SHP77 treated with DMSO at 0.1 percent for 48 hours (cell line): ENCODE measurements around the gene GSE1.
A peak's percentile ranks its signal among the peaks of the same experiment; 100 is the strongest.

Source experiments
- DNase-seq: peaks from one replicate; lab custom pipeline; 2025; lab: John Stamatoyannopoulos, UW

Gene GSE1

GRCh38 chr16:85698935-85699558, 85.9 kb downstream of the GSE1 start:
- no peak for DNase-seq

- DNase-seq, result no peak
Measured at GRCh38 chr16:85699628-85700027, 86.5 kb downstream of the GSE1 start.

- no peak for DNase-seq
Measured at GRCh38 chr16:85704011-85704410, 90.9 kb downstream of the GSE1 start.

- DNase-seq, result no peak
Measured at GRCh38 chr16:85704900-85705846, 92.1 kb downstream of the GSE1 start.

- no peak for DNase-seq
Measured at GRCh38 chr16:85706449-85707034, 93.4 kb downstream of the GSE1 start.

- no peak for DNase-seq
Measured at GRCh38 chr16:85707528-85708095, 94.5 kb downstream of the GSE1 start.

GRCh38 chr16:85708338-85708737, 95.2 kb downstream of the GSE1 start:
- no peak for DNase-seq

GRCh38 chr16:85709766-85710585, 96.9 kb downstream of the GSE1 start:
- peak; percentile 61 for DNase-seq

- DNase-seq, result peak; percentile 98
Measured at GRCh38 chr16:85710732-85711131, 97.6 kb downstream of the GSE1 start.

- no peak for DNase-seq
Measured at GRCh38 chr16:85711982-85712587, 99.0 kb downstream of the GSE1 start.

GRCh38 chr16:85712801-85713200, 99.7 kb downstream of the GSE1 start:
- no peak for DNase-seq

GRCh38 chr16:85715169-85716021, 102.3 kb downstream of the GSE1 start:
- DNase-seq, result peak; percentile 92

- DNase-seq, result no peak
Measured at GRCh38 chr16:85716022-85716679, 103.0 kb downstream of the GSE1 start.

GRCh38 chr16:85716680-85717038, 103.5 kb downstream of the GSE1 start:
- DNase-seq, result no peak

- DNase-seq, result peak; percentile 71
Measured at GRCh38 chr16:85717393-85718152, 104.5 kb downstream of the GSE1 start.

GRCh38 chr16:85718153-85718477, 105.0 kb downstream of the GSE1 start:
- DNase-seq, result no peak

GRCh38 chr16:85718682-85719081, 105.6 kb downstream of the GSE1 start:
- peak; percentile 37 for DNase-seq

GRCh38 chr16:85719605-85720301, 106.6 kb downstream of the GSE1 start:
- DNase-seq, result no peak

- no peak for DNase-seq
Measured at GRCh38 chr16:85720302-85720637, 107.1 kb downstream of the GSE1 start.
